ENCODE measurements around the gene NCOA1. TPM values are rescaled to one million over a fixed set of nuclear protein-coding genes. Genes with fewer than 3 reads are reported as not detected.

The NCOA1 gene
- polyA plus RNA-seq, 1 donor (not counting 4 experiments of a cell fraction or from before 2014, with no cell fraction given) = 5.0 TPM

DNA sequence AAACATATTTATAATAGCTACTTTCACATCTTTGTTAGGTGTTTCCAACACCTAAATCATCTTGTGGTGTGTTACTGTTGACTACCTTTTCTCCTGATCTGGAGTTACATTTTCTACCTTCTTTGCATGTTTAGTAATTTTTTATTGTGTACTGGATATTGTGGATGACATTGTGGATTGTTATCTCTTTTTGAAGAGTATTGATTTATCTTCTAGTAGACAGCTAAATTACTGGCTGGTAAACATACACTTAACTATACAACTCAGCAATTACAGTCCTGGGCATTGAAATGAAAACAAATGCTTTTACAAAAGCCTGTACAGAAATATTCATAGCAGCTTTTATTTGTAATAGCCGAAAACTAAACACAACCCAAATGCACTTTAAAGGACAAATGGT, 151.3 kb downstream of the NCOA1 start:
- no peaks in the 10 kb centered on the region for H4K20me1 ChIP-seq (ENCODE audit: control insufficient read depth, extremely low read depth, insufficient read depth, low read length)
- no peaks in the 10 kb centered on the region for H3K27me3 ChIP-seq (ENCODE audit: control insufficient read depth, extremely low read depth, insufficient read depth, low read length)
- no peak for FAIRE-seq
- no peaks in the 10 kb centered on the region for H3K79me2 ChIP-seq (ENCODE audit: control insufficient read depth, insufficient read depth, low read length)
- no peak overlapping the region for H2AFZ ChIP-seq (ENCODE audit: control insufficient read depth, low read length)
- no peak overlapping the region for H3K4me3 ChIP-seq (ENCODE audit: control insufficient read depth in 2 of 3, extremely low read depth in 1 of 3, insufficient read depth in 2 of 3, low read depth in 1 of 3, low read length in 3 of 3)
- H3K4me1 ChIP-seq (ENCODE audit: control insufficient read depth, extremely low read depth, insufficient read depth, low read length) = no peaks in the 10 kb centered on the region
- no peak overlapping the region for H3K27ac ChIP-seq (ENCODE audit: control insufficient read depth, insufficient read depth, low read length)
- H3K9me3 ChIP-seq (ENCODE audit: control insufficient read depth, low read depth, low read length) = no peaks in the 10 kb centered on the region
- no peak for DNase-seq (ENCODE audit: low read depth, low spot score)
- H3K4me2 ChIP-seq (ENCODE audit: control insufficient read depth, extremely low read depth, insufficient read depth, low read depth, low read length) = no peak overlapping the region
- H3K9ac ChIP-seq (ENCODE audit: control insufficient read depth, extremely low read depth, insufficient read depth, low read length) = no peak overlapping the region
- no peak for TF ChIP-seq EZH2 (IDR thresholded peaks at IDR 0.05; ENCODE audit: low read length)
- TF ChIP-seq, protein P1, sequence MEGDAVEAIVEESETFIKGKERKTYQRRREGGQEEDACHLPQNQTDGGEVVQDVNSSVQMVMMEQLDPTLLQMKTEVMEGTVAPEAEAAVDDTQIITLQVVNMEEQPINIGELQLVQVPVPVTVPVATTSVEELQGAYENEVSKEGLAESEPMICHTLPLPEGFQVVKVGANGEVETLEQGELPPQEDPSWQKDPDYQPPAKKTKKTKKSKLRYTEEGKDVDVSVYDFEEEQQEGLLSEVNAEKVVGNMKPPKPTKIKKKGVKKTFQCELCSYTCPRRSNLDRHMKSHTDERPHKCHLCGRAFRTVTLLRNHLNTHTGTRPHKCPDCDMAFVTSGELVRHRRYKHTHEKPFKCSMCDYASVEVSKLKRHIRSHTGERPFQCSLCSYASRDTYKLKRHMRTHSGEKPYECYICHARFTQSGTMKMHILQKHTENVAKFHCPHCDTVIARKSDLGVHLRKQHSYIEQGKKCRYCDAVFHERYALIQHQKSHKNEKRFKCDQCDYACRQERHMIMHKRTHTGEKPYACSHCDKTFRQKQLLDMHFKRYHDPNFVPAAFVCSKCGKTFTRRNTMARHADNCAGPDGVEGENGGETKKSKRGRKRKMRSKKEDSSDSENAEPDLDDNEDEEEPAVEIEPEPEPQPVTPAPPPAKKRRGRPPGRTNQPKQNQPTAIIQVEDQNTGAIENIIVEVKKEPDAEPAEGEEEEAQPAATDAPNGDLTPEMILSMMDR (optimal IDR thresholded peaks at IDR 0.05 in 1 of 3, IDR thresholded peaks at IDR 0.05 in 1 of 3, conservative IDR thresholded peaks at IDR 0.05 in 1 of 3; ENCODE audit: extremely low read depth in 1 of 3, insufficient read depth in 2 of 3, low read length in 3 of 3) = no peak
- dilution Hi-C loops (cut with MboI; ENCODE audit: extremely low pct_ligation_motif_present, low sequenced_read_pairs) = no loop called here
- no peaks in the 10 kb centered on the region for H3K9me1 ChIP-seq (ENCODE audit: control insufficient read depth, extremely low read depth, insufficient read depth, low read length)
- no peaks in the 10 kb centered on the region for H3K36me3 ChIP-seq (ENCODE audit: control insufficient read depth in 2 of 2, extremely low read depth in 1 of 2, insufficient read depth in 2 of 2, low read length in 2 of 2)

DNA sequence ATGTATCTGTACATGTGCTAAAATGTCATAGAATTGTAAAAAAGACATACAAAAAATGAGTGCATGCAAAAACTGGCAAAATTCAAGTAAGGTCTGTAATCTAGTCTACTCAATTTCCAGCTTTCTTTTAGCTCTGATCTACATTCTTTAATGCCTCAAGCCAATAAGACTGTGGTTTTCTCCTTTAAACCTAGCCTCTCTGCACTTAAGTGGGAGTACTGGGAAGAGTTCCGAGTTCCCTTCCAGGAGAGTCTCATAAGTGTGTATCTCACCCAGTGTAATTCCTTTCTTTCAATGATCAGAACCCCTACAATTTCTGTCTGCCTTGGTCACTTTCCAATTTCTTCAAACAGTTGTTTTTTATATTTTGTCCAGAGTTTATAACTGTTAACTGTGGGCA, 152.0 kb downstream of the NCOA1 start:
- no peak for TF ChIP-seq EZH2 (IDR thresholded peaks at IDR 0.05; ENCODE audit: low read length)
- TF ChIP-seq, protein P1 (optimal IDR thresholded peaks at IDR 0.05 in 1 of 3, IDR thresholded peaks at IDR 0.05 in 1 of 3, conservative IDR thresholded peaks at IDR 0.05 in 1 of 3; ENCODE audit: extremely low read depth in 1 of 3, insufficient read depth in 2 of 3, low read length in 3 of 3) = no peak
- H3K4me1 ChIP-seq (ENCODE audit: control insufficient read depth, extremely low read depth, insufficient read depth, low read length) = no peaks in the 10 kb centered on the region
- no peaks in the 10 kb centered on the region for H3K79me2 ChIP-seq (ENCODE audit: control insufficient read depth, insufficient read depth, low read length)
- no peak overlapping the region for H3K4me2 ChIP-seq (ENCODE audit: control insufficient read depth, extremely low read depth, insufficient read depth, low read depth, low read length)
- FAIRE-seq (no peak), DNase-seq (ENCODE audit: low read depth, low spot score) (no peak)
- dilution Hi-C loops (cut with MboI; ENCODE audit: extremely low pct_ligation_motif_present, low sequenced_read_pairs) = no loop called here
- no peak overlapping the region for H3K4me3 ChIP-seq (ENCODE audit: control insufficient read depth in 2 of 3, extremely low read depth in 1 of 3, insufficient read depth in 2 of 3, low read depth in 1 of 3, low read length in 3 of 3)
- H2AFZ ChIP-seq (ENCODE audit: control insufficient read depth, low read length) = no peak overlapping the region
- no peaks in the 10 kb centered on the region for H3K9me3 ChIP-seq (ENCODE audit: control insufficient read depth, low read depth, low read length)
- no peaks in the 10 kb centered on the region for H3K36me3 ChIP-seq (ENCODE audit: control insufficient read depth in 2 of 2, extremely low read depth in 1 of 2, insufficient read depth in 2 of 2, low read length in 2 of 2)
- H3K27me3 ChIP-seq (ENCODE audit: control insufficient read depth, extremely low read depth, insufficient read depth, low read length) = no peaks in the 10 kb centered on the region
- no peaks in the 10 kb centered on the region for H4K20me1 ChIP-seq (ENCODE audit: control insufficient read depth, extremely low read depth, insufficient read depth, low read length)
- no peak overlapping the region for H3K9ac ChIP-seq (ENCODE audit: control insufficient read depth, extremely low read depth, insufficient read depth, low read length)
- H3K9me1 ChIP-seq (ENCODE audit: control insufficient read depth, extremely low read depth, insufficient read depth, low read length) = no peaks in the 10 kb centered on the region
- H3K27ac ChIP-seq (ENCODE audit: control insufficient read depth, insufficient read depth, low read length) = no peak overlapping the region

Measured in keratinocyte (primary cell).